CD14-positive monocyte (primary cell): Measurements from ENCODE around the gene BPIFB4. TPM values are rescaled to one million over a fixed set of nuclear protein-coding genes. Genes with fewer than 3 reads are reported as not detected.

Experiments used
- DNase-seq, 3 donors: peaks; one replicate each; pipeline ENCODE4 v3.0.0-alpha.2; 2011 to 2022
- H2AFZ ChIP-seq: 2 replicates; pipeline ENCODE4 v1.6.0; 2012; ENCODE audit warnings: mild to moderate bottlenecking, low read depth, low read length, inconsistent platforms; ENCODE audit not compliant: insufficient read depth, poor library complexity, severe bottlenecking
- H3K27ac ChIP-seq, 2 donors: 1 replicate in 1 of 2; 2 replicates in 1 of 2; pipeline ENCODE4 v1.5.1; 2012 to 2013; ENCODE audit warnings: low read length in 2 of 2, control low read depth in 1 of 2, inconsistent platforms in 1 of 2, low read depth in 1 of 2, mild to moderate bottlenecking in 1 of 2
- H3K27me3 ChIP-seq, 2 donors: one replicate each; pipeline versions ENCODE4 v1.6.0 to v1.6.1; 2011 to 2013; ENCODE audit warnings: low read length in 2 of 2; ENCODE audit not compliant: control insufficient read depth in 2 of 2, insufficient read depth in 2 of 2
- H3K36me3 ChIP-seq, 2 donors: replicated peaks in 1 of 2; 1 replicate in 1 of 2; 2 replicates in 1 of 2; pipeline versions ENCODE4 v1.5.1 to v1.6.1; 2012 to 2013; ENCODE audit warnings: low read length in 2 of 2, control low read depth in 1 of 2, inconsistent platforms in 1 of 2, mild to moderate bottlenecking in 1 of 2; ENCODE audit not compliant: insufficient read depth in 2 of 2, control insufficient read depth in 1 of 2
- H3K4me1 ChIP-seq, 2 donors: 1 replicate in 1 of 2; 2 replicates in 1 of 2; pipeline versions ENCODE4 v1.5.1 to v1.6.1; 2012 to 2013; ENCODE audit warnings: low read length in 2 of 2, control low read depth in 1 of 2, inconsistent platforms in 1 of 2, mild to moderate bottlenecking in 1 of 2, moderate library complexity in 1 of 2; ENCODE audit not compliant: insufficient read depth in 2 of 2, control insufficient read depth in 1 of 2
- H3K4me2 ChIP-seq: replicated peaks from 2 replicates; pipeline ENCODE3; 2012; ENCODE audit warnings: low read length, moderate library complexity, mild to moderate bottlenecking; ENCODE audit not compliant: poor library complexity, severe bottlenecking; ENCODE audit errors: extremely low read depth
- H3K4me3 ChIP-seq, 3 experiments: fragments of 200-600 bp in 1 of 3; sonication (generic) in 1 of 3; replicated peaks in 1 of 3; 1 replicate in 2 of 3; 2 replicates in 1 of 3; pipeline ENCODE4 v1.5.1; 2011 to 2013; ENCODE audit warnings: low read length in 3 of 3, mild to moderate bottlenecking in 3 of 3, control low read depth in 2 of 3, low read depth in 2 of 3, inconsistent platforms in 1 of 3, moderate library complexity in 1 of 3
- H3K79me2 ChIP-seq: 2 replicates; pipeline ENCODE4 v1.6.0; 2012; ENCODE audit warnings: mild to moderate bottlenecking, control low read depth, inconsistent platforms, low read length, moderate library complexity; ENCODE audit not compliant: insufficient read depth
- H3K9ac ChIP-seq: 2 replicates; pipeline ENCODE4 v1.6.0; 2017; ENCODE audit warnings: low read length, mild to moderate bottlenecking; ENCODE audit not compliant: insufficient read depth, poor library complexity, severe bottlenecking
- H3K9me3 ChIP-seq, 2 donors: replicated peaks in 1 of 2; 1 replicate in 1 of 2; 2 replicates in 1 of 2; pipeline versions ENCODE4 v1.5.1 to v1.6.1; 2012 to 2013; ENCODE audit warnings: low read length in 2 of 2, control low read depth in 1 of 2; ENCODE audit not compliant: control insufficient read depth in 1 of 2, insufficient read depth in 1 of 2
- H4K20me1 ChIP-seq: 2 replicates; pipeline ENCODE4 v1.6.0; 2012; ENCODE audit warnings: mild to moderate bottlenecking, low read length, control low read depth, moderate library complexity; ENCODE audit not compliant: insufficient read depth
- H3K27ac Mint-ChIP-seq, 7 donors: one replicate each; pipeline ENCODE4 v1.8.0; 2020; ENCODE audit warnings: mild to moderate bottlenecking in 7 of 7, mixed read lengths in 7 of 7, moderate library complexity in 6 of 7, inconsistent platforms in 2 of 7
- H3K27me3 Mint-ChIP-seq, 3 donors: one replicate each; pipeline ENCODE4 v1.8.0; 2021 to 2022; ENCODE audit warnings: low read depth in 3 of 3, mild to moderate bottlenecking in 3 of 3, mixed read lengths in 3 of 3, moderate library complexity in 3 of 3, inconsistent platforms in 1 of 3
- H3K36me3 Mint-ChIP-seq, 2 donors: one replicate each; pipeline ENCODE4 v1.8.0; 2020; ENCODE audit warnings: mixed read lengths in 2 of 2, inconsistent platforms in 1 of 2, mild to moderate bottlenecking in 1 of 2
- H3K4me1 Mint-ChIP-seq: one replicate; pipeline ENCODE4 v1.8.0; 2020; ENCODE audit warnings: mild to moderate bottlenecking, mixed read lengths
- H3K4me3 Mint-ChIP-seq, 2 donors: one replicate each; pipeline ENCODE4 v1.8.0; 2020; ENCODE audit warnings: mild to moderate bottlenecking in 2 of 2, mixed read lengths in 2 of 2, moderate library complexity in 1 of 2
- H3K9me3 Mint-ChIP-seq, 7 donors: one replicate each; pipeline ENCODE4 v1.8.0; 2020 to 2022; ENCODE audit warnings: mixed read lengths in 7 of 7, mild to moderate bottlenecking in 6 of 7, moderate library complexity in 6 of 7, inconsistent platforms in 2 of 7
- WGBS: methylation state at CpG from one replicate; pipeline ENCODE4 v1.1.5; 2013; ENCODE audit warnings: missing lambda C conversion rate; ENCODE audit not compliant: insufficient coverage; 5-methylcytosine and 5-hydroxymethylcytosine counted together
- intact Hi-C, 2 donors: fragments of 100-400 bp; cut with micrococcal nuclease; formaldehyde crosslinking; loops; one replicate each; pipeline versions ENCODE4 v1.15.0 to v1.15.1; 2023
- polyA plus RNA-seq, 3 donors: library from polyadenylated mRNA; depleted of rRNA in 1 of 3; unstranded in 2 of 3; stranded (reverse) in 1 of 3; fragments of 300-500 nt in 2 of 3; fragments of >200 nt in 1 of 3; fragmentation: Illumina TruSeq in 2 of 3; gene quantifications; 1 replicate in 2 of 3; 2 replicates in 1 of 3; pipeline ENCODE4 v1.2.3, GENCODE V29; 2012 to 2021
- TF ChIP-seq, protein P1 (sequence below): fragments of 200-600 bp; IDR thresholded peaks from one replicate; pipeline ENCODE4 v1.8.0; 2022; ENCODE audit warnings: antibody characterized with exemption, mild to moderate bottlenecking

The BPIFB4 gene
- polyA plus RNA-seq, 3 donors, result not detected

DNA sequence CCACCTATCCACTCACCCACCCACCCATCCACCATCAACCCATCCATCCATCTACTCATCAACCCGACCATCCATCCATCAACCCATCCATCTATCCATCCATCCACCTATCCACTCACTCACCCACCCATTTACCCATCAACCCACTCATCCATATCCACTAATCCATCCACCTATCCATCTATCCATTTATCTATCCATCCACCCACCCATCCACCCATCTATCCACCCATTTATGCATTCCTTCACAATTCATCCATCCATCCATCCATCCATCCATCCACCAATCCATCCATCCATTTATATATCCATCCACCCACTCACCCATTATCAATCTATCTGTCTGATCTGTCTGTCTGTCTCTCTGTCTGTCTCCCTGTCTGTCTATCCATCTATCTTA, 14.1 kb downstream of the BPIFB4 start:
- H3K4me3 ChIP-seq, result no peak overlapping the region
- H3K4me3 Mint-ChIP-seq, result no peak overlapping the region
- no peaks in the 10 kb centered on the region for H3K4me1 Mint-ChIP-seq
- H3K9ac ChIP-seq, result no peak overlapping the region
- H3K9me3 ChIP-seq, result no peaks in the 10 kb centered on the region
- no peaks in the 10 kb centered on the region for H3K79me2 ChIP-seq
- TF ChIP-seq, protein P1, sequence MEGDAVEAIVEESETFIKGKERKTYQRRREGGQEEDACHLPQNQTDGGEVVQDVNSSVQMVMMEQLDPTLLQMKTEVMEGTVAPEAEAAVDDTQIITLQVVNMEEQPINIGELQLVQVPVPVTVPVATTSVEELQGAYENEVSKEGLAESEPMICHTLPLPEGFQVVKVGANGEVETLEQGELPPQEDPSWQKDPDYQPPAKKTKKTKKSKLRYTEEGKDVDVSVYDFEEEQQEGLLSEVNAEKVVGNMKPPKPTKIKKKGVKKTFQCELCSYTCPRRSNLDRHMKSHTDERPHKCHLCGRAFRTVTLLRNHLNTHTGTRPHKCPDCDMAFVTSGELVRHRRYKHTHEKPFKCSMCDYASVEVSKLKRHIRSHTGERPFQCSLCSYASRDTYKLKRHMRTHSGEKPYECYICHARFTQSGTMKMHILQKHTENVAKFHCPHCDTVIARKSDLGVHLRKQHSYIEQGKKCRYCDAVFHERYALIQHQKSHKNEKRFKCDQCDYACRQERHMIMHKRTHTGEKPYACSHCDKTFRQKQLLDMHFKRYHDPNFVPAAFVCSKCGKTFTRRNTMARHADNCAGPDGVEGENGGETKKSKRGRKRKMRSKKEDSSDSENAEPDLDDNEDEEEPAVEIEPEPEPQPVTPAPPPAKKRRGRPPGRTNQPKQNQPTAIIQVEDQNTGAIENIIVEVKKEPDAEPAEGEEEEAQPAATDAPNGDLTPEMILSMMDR, result no peak
- no peaks in the 10 kb centered on the region for H3K4me1 ChIP-seq
- H3K36me3 ChIP-seq, result no peaks in the 10 kb centered on the region
- DNase-seq, result no peak
- no peaks in the 10 kb centered on the region for H3K36me3 Mint-ChIP-seq
- H3K27me3 ChIP-seq, result no peaks in the 10 kb centered on the region
- H3K27ac Mint-ChIP-seq, result no peak overlapping the region
- no peak overlapping the region for H3K4me2 ChIP-seq
- H3K27me3 Mint-ChIP-seq, result peaks cover 0 to 4% (median 0%) of the 10 kb centered on the region in 3 donors
- no peaks in the 10 kb centered on the region for H3K9me3 Mint-ChIP-seq
- no peak overlapping the region for H2AFZ ChIP-seq
- H3K27ac ChIP-seq, result no peak overlapping the region
- intact Hi-C loops, result no loop called here
- WGBS, result 79% methylated on average over 1 of the region's 1 CpG
- H4K20me1 ChIP-seq, result no peaks in the 10 kb centered on the region

DNA sequence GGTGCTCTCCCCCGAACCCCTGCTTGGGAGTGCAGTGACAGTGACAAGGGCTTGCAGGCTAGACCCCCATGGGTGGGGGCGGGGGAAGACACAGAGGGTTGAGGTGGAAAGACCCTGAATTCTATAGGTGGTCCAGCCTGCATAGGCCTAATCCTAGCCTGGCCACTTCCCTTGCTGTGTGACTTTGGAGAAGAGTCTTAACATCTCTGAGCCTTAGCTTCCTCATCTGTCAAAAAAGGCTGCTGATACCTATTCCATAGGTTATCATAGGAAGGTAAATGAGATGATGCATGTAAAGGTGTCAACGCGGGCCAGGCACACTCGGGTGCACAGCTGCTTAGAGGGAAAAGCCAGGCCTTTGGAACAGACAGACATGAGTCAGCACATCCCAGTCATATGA, 15.8 kb downstream of the BPIFB4 start:
- Histone ChIP-seq H3K79me2 (no peaks in the 10 kb centered on the region), H3K9me3 (no peaks in the 10 kb centered on the region), H4K20me1 (no peaks in the 10 kb centered on the region), H3K4me2 (no peak overlapping the region), H3K36me3 (no peaks in the 10 kb centered on the region), H3K4me3 (no peak overlapping the region), H3K4me1 (no peaks in the 10 kb centered on the region), H3K9ac (no peak overlapping the region), H3K27ac (no peak overlapping the region), H2AFZ (no peak overlapping the region), H3K27me3 (no peaks in the 10 kb centered on the region)
- no peak for DNase-seq
- Mint-ChIP-seq H3K4me3 (no peak overlapping the region), H3K36me3 (no peaks in the 10 kb centered on the region), H3K27me3 (peaks cover 0 to 3% (median 2%) of the 10 kb centered on the region in 3 donors), H3K4me1 (no peaks in the 10 kb centered on the region), H3K9me3 (no peaks in the 10 kb centered on the region), H3K27ac (no peak overlapping the region)
- 82% methylated on average over 3 of the region's 5 CpGs for WGBS
- TF ChIP-seq, protein P1, result no peak
- intact Hi-C loops, result loop anchor here in 1 of 2 donors (5.0 kb wide), 1 partner anchor 188 kb away; no protein-coding TSS in a partner anchor
